Activated naive CD4-positive, alpha-beta T cell treated with anti-CD3 and anti-CD28 coated beads, Interleukin-2, amount 50 U/mL, for 72 hours (primary cell): Measurements from ENCODE around the gene MYZAP. TPM values are rescaled to one million over a fixed set of nuclear protein-coding genes. Genes with fewer than 3 reads are reported as not detected.

Source experiments
- ATAC-seq, 2 donors: fragments of 150-1000 bp; cut with Tn5 transposase; 2 replicates each; pipeline ENCODE4 v1.10.0; 2021; ENCODE audit warnings: mild to moderate bottlenecking in 2 of 2, moderate library complexity in 2 of 2
- DNase-seq, 2 donors: peaks; one replicate each; pipeline ENCODE4 v3.0.0; 2021 to 2022; ENCODE audit warnings: low spot score in 2 of 2
- H3K27ac Mint-ChIP-seq, 2 donors: one replicate each; pipeline ENCODE4 v1.8.0; 2022; ENCODE audit warnings: mild to moderate bottlenecking in 2 of 2, mixed read lengths in 2 of 2
- H3K36me3 Mint-ChIP-seq, 2 donors: one replicate each; pipeline ENCODE4 v1.8.0; 2022; ENCODE audit warnings: mixed read lengths in 2 of 2
- H3K9me3 Mint-ChIP-seq, 2 donors: one replicate each; pipeline ENCODE4 v1.8.0; 2022; ENCODE audit warnings: mixed read lengths in 2 of 2
- total RNA-seq, 2 donors: library from RNA; stranded (reverse); gene quantifications; one replicate each; pipeline ENCODE4 v1.2.3, GENCODE V29; 2022

Gene MYZAP
- total RNA-seq, 2 donors from 2014 or later, result 0.20 TPM; not detected in 1

- Mint-ChIP-seq H3K36me3 (peaks cover 11 to 51% of the 10 kb centered on the region in 2 donors), H3K9me3 (peaks cover 0 to 13% of the 10 kb centered on the region in 2 donors), H3K27ac (no peak overlapping the region)
- DNase-seq, result no peak
- ATAC-seq, result no peak
Observed at GRCh38 chr15:57720867-57721266, 129.2 kb downstream of the MYZAP start.

GRCh38 chr15:57726411-57726810 lies 134.7 kb downstream of the MYZAP start:
- H3K36me3 Mint-ChIP-seq, result peaks cover 4 to 19% of the 10 kb centered on the region in 2 donors
- no peak for ATAC-seq
- no peak for DNase-seq
- H3K9me3 Mint-ChIP-seq, result peaks cover 0 to 9% of the 10 kb centered on the region in 2 donors
- H3K27ac Mint-ChIP-seq, result no peak overlapping the region

GRCh38 chr15:57727031-57727430 lies 135.3 kb downstream of the MYZAP start:
- H3K36me3 Mint-ChIP-seq, result peaks cover 4 to 19% of the 10 kb centered on the region in 2 donors

GRCh38 chr15:57728436-57728835 lies 136.7 kb downstream of the MYZAP start:
- H3K9me3 Mint-ChIP-seq, result peaks cover 0 to 9% of the 10 kb centered on the region in 2 donors
- H3K36me3 Mint-ChIP-seq, result peaks cover 4 to 6% of the 10 kb centered on the region in 2 donors
- peak overlapping the region in 1 of 2 donors; percentile 54 for H3K27ac Mint-ChIP-seq
- ATAC-seq (no peak), DNase-seq (no peak)

More at GRCh38 chr15:57727031-57727430, 135.3 kb downstream of the MYZAP start:
- ATAC-seq (no peak), DNase-seq (no peak)
- H3K27ac Mint-ChIP-seq, result peak overlapping the region; percentile 28 to 70
- H3K9me3 Mint-ChIP-seq, result peaks cover 0 to 9% of the 10 kb centered on the region in 2 donors

DNA sequence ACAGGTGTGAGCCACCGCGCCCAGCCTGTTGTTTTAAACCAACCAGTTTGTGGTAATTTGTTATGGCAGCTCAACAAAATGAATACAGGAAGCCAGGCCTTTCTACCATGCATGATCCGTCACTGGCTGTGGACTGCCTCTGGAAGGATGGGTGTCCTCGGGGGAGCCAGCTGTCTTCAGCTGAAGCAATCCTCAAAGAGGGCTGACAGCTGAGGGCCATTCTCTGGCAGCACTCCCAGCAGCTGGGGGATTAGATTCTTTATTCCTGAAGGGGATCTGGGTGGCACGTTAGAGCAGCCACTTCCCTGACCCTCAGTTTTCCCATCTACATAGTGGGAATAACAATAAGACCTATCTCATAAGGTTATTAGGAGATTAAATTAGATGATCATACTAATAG lies 139.2 kb downstream of the MYZAP start:
- no peak for DNase-seq
- no peak overlapping the region for H3K27ac Mint-ChIP-seq
- peaks cover 0 to 4% of the 10 kb centered on the region in 2 donors for H3K36me3 Mint-ChIP-seq
- H3K9me3 Mint-ChIP-seq, result no peaks in the 10 kb centered on the region
- no peak for ATAC-seq

DNA sequence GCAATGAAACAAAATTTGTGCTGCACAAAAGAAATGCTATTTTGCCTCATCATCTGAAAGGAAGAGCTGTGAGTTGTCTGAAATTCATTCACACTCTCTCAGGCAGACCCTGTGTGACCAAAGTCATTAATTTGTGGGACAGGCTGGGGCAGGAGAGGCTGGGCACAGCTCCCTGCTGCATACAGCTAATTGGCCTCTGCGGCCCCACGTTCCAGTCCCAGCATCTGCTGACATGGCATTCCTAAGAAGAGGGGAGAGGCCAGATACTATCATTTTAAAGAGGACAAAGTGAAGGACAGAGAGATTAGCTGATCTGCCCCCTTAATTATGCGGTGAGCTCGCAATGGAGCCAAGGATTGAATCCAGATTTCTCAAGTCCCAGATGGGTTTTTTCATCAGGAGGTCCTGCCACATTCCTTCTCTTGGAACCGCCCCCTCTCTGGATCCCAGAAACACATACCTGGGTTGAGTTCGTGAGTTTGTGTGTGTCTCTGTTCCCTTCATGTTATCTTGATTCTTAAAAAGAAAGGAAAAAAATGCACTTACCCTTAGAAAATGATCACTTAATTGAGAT lies 139.9 kb downstream of the MYZAP start:
- no peak for ATAC-seq
- H3K9me3 Mint-ChIP-seq, result no peaks in the 10 kb centered on the region
- H3K36me3 Mint-ChIP-seq, result peaks cover 0 to 4% of the 10 kb centered on the region in 2 donors
- no peak for DNase-seq
- no peak overlapping the region for H3K27ac Mint-ChIP-seq

- H3K9me3 Mint-ChIP-seq, result no peaks in the 10 kb centered on the region
- ATAC-seq (peak in 1 of 2 donors; percentile 47), DNase-seq (peak in 1 of 2 donors; percentile 57)
- H3K27ac Mint-ChIP-seq, result no peak overlapping the region
- H3K36me3 Mint-ChIP-seq, result no peaks in the 10 kb centered on the region
Observed at GRCh38 chr15:57732526-57733331, 141.0 kb downstream of the MYZAP start.

DNA sequence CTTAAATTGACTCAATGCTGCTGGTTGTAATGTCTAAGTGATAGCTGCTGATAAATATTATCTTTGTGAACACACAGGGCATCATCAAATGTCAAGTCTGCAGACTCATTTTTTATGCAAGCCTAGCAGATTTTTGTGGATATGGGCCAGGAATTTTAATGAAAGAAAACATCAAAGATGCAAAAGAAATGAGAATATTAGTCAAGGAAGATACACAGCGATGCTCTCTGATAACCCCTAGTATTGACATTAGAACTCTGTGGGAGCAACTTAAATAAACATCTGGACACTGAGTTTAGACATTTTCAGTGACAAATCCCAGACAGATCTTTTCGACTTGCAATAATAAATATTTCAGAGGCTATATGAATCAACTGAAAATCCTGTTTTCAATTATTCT lies 143.2 kb downstream of the MYZAP start:
- Mint-ChIP-seq H3K36me3 (no peaks in the 10 kb centered on the region), H3K9me3 (no peaks in the 10 kb centered on the region), H3K27ac (no peak overlapping the region)
- DNase-seq (no peak), ATAC-seq (no peak)

Other genes with a start within 250 kb of the MYZAP start
- not detected for gene CGNL1, start 215.4 kb upstream of the MYZAP start, total RNA-seq
- 10 to 100 TPM; 87.6 to 94.1 TPM for gene POLR2M, start 114.8 kb downstream of the MYZAP start, total RNA-seq